Eye (tissue), 1 donor: ENCODE data around the gene WDR62.
"Not testable (repeated sequence)": the region's sequence is repeated elsewhere in the genome, so short reads cannot be mapped to it uniquely, and the experiment has no call there.

Experiments used
- DNase-seq: peaks from one replicate; pipeline ENCODE4 v3.0.0-alpha.2; 2015

Gene WDR62

GRCh38 chr19:36113425-36113824, 58.7 kb downstream of the WDR62 start:
- no peak for DNase-seq

- no peak for DNase-seq
These were observed 59.4 kb downstream of the WDR62 start for GRCh38 chr19:36113894-36114720.

- peak; percentile 100 for DNase-seq
These were observed 60.2 kb downstream of the WDR62 start, which contains the start of gene POLR2I for GRCh38 chr19:36114721-36115452. Gene POLR2I, minus strand, starts transcription at chr19:36114875. Its CDS starts 19 bp downstream, at chr19:36114856.

- DNase-seq, result no peak
These were observed 61.0 kb downstream of the WDR62 start, which contains the start of gene TBCB for GRCh38 chr19:36115453-36116343. Gene TBCB, plus strand, starts transcription at chr19:36115468. Its CDS starts 93 bp downstream, at chr19:36115561.

- no peak for DNase-seq
These were observed 61.6 kb downstream of the WDR62 start for GRCh38 chr19:36116344-36116637.

GRCh38 chr19:36120092-36120983, 65.6 kb downstream of the WDR62 start:
- no peak for DNase-seq

GRCh38 chr19:36120984-36121358, 66.3 kb downstream of the WDR62 start:
- DNase-seq, result no peak

GRCh38 chr19:36121486-36122124, 66.9 kb downstream of the WDR62 start:
- no peak for DNase-seq

GRCh38 chr19:36125557-36125956, 70.9 kb downstream of the WDR62 start:
- no peak for DNase-seq

- DNase-seq, result no peak
These were observed 73.7 kb downstream of the WDR62 start for GRCh38 chr19:36128392-36128736.

- not testable (repeated sequence) for DNase-seq
These were observed 76.5 kb downstream of the WDR62 start for GRCh38 chr19:36131221-36131620.

- DNase-seq, result not testable (repeated sequence)
These were observed 80.2 kb downstream of the WDR62 start for GRCh38 chr19:36134867-36135266.

GRCh38 chr19:36136964-36137686, 82.4 kb downstream of the WDR62 start:
- no peak for DNase-seq

- DNase-seq, result no peak
These were observed 84.4 kb downstream of the WDR62 start for GRCh38 chr19:36139120-36139472.

GRCh38 chr19:36139473-36140303, 85.0 kb downstream of the WDR62 start, which contains the start of gene CAPNS1:
Gene CAPNS1, plus strand, starts transcription at chr19:36140066. Its CDS starts 946 bp downstream, at chr19:36141012.
- peak; percentile 99 for DNase-seq

GRCh38 chr19:36140304-36141038, 85.8 kb downstream of the WDR62 start:
- DNase-seq, result peak; percentile 81

GRCh38 chr19:36141039-36141927, 86.6 kb downstream of the WDR62 start:
- peak; percentile 92 for DNase-seq

- no peak for DNase-seq
These were observed 87.3 kb downstream of the WDR62 start for GRCh38 chr19:36142046-36142445.
